ENCODE results near the gene PPP3CB.

Gene PPP3CB

DNA sequence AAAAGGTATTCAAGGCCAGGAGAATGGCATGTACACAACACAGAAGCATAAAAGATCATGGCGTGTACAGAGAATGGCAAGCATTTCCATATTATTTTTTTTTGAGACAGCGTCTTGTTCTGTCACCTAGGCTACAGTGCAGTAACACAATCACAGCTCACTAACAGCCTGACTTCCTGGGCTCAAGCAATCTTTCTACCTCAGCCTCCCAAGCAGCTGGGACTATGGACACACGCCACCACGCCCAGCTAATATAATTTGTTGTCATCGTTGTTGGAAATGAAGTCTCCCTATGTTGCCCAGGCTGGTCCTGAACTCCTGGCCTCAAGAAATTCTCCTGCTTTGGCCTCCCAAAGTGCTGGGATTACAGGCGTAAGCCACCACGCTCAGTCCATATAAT, 109.2 kb downstream of the PPP3CB start:
- Mint-ChIP-seq H3K36me3 (ENCODE audit: low read depth) (peaks cover 95% of the 10 kb centered on the region), H3K4me3 (no peak overlapping the region), H3K27me3 (no peaks in the 10 kb centered on the region), H3K9me3 (no peaks in the 10 kb centered on the region), H3K27ac (peak overlapping the region; percentile 11), H3K4me1 (ENCODE audit: low read depth) (no peaks in the 10 kb centered on the region)
- no peak for DNase-seq

All from activated T-cell treated with anti-CD3 and anti-CD28 coated beads, Interleukin-2, amount 50 U/mL, for 24 hours (primary cell).